ELF-1 (cell line): Measurements from ENCODE around the gene TASOR.
"Not testable (repeated sequence)": the region's sequence is repeated elsewhere in the genome, so short reads cannot be mapped to it uniquely, and the experiment has no call there.

Source experiments
- DNase-seq: peaks from one replicate; pipeline ENCODE4 v3.0.0-alpha.2; 2016; ENCODE audit warnings: low read depth, low spot score

TASOR gene, protein sequence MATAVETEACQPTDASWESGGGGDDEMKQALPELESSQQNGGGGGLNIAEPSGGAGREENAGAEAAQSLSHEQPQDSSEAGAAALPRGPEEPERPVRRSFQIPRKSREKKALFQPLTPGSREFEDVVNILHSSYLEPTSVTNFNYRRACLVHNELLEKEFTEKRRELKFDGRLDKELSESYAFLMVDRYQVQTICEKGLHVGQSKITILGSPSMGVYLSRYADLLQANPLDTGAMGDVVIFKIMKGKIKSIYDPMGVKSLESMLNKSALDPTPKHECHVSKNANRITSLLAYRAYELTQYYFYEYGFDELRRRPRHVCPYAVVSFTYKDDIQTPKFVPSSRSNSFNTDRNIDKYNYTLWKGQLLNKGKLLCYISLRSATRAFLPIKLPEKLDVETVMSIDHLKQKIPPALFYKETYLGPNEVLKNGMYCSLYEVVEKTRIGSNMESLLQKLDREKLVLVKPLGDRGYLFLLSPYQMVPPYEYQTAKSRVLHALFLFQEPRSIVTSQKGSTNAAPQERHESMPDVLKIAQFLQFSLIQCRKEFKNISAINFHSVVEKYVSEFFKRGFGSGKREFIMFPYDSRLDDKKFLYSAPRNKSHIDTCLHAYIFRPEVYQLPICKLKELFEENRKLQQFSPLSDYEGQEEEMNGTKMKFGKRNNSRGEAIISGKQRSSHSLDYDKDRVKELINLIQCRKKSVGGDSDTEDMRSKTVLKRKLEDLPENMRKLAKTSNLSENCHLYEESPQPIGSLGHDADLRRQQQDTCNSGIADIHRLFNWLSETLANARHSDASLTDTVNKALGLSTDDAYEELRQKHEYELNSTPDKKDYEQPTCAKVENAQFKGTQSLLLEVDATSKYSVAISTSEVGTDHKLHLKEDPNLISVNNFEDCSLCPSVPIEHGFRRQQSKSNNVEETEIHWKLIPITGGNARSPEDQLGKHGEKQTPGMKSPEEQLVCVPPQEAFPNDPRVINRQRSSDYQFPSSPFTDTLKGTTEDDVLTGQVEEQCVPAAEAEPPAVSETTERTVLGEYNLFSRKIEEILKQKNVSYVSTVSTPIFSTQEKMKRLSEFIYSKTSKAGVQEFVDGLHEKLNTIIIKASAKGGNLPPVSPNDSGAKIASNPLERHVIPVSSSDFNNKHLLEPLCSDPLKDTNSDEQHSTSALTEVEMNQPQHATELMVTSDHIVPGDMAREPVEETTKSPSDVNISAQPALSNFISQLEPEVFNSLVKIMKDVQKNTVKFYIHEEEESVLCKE (N-terminal part only)

DNA sequence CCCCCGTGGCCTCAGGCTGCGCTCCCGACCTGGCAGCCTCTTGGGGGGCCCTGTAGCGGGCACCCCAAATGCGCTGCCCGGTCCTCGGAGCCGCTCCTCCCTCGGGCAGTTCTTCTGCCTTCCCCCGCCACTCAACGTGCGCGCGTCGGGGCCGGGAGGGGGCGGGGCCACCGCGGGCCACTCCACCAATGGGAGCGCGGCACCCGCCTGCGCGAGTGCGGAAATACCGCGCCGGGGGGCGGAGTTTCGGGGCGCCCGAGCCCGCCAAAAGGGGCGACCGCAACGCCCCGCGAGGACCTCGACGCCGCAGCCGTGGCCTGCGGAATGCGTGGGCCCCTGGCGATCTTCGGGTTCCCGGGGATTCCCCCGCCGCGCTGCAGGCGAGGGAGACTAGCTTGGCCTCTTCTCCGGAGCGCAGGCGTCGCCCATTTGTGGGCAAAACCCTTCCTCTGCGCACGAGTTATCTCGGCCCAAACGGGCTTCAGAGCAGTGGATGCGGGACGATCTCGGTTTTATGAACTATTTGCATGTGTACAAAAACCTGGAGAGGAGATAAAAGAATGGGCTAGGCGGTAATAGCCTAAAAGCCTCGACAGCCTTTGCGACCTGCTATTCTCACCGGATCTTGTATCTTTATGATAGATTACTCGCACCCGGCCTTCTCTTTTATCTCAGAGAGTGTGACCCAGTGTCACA lies at the start of gene TASOR:
Gene TASOR (minus strand): TSS at position 144 of the 696 bp plus-strand sequence. CDS start 259 bp downstream, outside the sequence.
- peak; percentile 80 for DNase-seq

DNA sequence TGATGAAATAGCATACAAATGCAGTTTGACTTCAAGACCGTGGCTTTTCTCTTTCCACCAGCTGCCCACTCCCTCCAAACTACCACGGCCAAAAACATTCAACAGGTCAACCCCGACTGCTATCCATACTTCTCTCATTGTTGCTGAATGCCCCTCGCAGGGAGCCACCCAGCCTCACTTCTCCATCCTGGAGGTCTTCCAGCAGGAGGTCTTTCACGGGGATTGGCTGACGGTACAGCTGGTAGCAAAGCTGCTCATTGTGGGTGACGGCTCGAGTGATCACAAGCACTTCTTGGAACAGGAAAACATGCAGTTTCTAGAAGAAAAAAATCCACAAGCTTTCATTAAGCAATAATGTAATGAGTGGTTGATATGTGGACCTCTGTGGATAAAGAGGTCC lies 49.0 kb upstream of the TASOR start:
- no peak for DNase-seq

DNA sequence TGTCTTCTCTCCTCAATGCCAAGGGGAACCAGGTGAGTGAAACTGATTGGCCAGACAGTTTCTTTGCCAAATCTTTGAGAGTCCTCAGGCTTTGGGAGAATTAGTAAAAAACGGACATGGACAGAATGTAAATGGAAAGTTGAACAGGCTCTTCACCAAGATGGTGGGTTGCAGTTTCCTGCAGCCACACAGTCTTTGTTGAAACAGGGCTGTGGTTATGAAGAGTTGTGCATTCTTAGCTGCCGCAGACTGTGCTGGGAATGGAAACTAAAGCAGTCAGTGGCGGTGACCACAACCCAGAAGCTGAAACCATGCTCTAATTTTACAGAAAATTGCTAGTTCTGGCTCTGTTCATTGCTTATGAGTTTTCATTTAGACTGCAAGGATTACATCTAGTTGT lies 42.1 kb upstream of the TASOR start:
- no peak for DNase-seq

DNA sequence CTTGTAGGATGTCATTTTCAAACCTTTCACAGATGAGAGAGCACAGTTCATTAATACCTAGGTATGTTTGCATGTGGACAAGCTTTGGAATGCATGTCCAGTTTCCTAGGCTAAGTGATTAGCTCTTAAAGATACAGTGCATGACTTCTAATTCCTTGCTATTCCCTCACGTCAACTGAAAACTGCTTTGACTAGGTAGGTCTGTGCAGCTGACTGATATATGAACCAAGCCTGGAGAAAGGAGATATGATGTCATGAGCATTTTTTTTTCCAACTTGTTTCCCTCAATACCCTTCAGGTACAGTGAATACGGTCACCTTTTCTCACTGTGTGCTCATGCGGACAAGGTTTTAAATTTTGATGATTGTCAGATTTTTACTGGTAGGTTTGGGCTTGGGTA lies 41.6 kb upstream of the TASOR start:
- DNase-seq = no peak

DNA sequence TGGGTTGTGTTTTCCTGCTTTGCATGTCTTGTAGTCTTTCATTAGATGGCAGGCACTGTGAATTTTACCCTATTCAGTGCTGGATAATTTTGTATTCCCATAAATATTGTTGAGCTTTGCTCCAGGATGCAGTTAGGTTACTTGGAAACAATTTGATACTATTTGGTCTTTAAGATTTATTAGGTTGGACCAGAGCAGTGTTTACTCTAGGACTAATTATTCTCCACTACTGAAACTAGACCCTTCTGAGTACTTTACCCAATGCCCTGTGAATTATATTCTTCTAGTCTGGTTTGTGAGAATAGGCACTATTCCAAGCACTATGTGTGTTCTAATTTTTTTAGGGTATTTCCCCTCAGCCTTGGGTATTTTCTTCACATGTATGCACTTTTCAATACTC lies 37.8 kb upstream of the TASOR start:
- DNase-seq = no peak

DNA sequence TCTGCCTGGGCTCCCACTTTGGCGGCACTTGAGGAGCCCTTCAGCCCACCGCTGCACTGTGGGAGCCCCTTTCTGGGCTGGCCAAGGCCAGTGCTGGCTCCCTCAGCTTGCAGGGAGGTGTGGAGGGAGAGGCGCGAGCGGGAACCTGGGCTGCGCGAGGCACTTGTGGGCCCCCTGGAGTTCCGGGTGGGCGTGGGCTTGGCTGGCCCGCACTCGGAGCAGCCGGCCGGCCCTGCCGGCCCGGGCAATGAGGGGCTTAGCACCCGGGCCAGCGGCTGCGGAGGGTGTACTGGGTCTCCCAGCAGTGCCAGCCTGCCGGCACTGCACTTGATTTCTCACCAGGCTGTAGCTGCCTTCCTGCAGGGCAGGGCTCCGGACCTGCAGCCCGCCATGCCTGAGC lies 35.7 kb upstream of the TASOR start:
- DNase-seq = not testable (repeated sequence)

DNA sequence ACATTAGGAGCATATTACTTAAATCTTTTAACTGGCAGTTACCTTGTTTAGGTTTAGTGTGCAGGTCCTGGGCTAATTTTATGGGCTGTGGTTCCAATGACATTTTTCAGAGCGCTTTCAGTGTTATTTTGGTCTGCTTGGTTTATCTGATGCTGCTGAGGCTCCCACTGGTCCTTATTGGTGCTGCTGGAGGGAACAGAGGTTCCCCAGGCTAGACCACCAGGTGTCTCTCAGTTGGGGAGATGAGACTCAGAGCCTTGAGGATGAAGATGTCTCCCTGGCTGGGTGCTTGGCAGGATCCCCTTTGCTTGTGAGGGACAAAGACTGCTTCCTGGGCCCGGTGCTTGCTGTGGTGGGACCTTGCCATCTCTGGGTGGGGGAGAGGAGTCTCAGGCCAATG lies 28.3 kb upstream of the TASOR start:
- DNase-seq = no peak

DNA sequence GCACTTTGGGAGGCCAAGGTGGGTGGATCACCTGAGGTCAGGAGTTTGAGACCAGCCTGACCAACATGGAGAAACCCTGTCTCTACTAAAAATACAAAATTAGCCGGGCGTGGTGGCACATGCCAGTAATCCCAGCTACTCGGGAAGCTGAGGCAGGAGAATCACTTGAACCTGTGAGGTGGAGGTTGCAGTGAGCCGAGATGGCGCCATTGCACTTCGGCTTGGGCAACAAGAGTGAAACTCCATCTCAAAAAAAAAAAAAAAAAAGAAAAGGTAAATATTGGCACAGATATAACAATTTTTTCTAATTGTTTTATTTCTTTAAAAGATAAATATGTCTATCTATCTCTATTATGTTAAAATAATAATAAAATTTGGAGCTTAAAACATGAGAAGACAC lies 24.3 kb upstream of the TASOR start:
- DNase-seq = not testable (repeated sequence)

DNA sequence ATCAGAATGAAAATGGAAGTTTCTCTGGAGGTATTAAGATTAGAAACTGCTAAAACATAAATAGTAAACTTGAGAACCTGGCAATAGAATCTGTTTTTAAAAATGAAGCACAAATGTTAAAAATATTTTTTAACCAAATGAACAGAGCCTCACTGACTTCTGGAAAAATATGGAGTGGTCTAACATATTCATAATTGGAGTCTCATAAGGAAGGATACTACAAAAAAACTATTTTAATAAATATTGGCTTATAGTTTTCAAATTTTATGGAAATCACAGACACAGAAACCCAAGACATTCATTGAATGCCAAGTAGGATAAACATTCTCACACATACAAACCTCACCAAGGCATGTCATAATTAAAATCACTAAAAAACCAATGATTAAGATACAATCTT lies 23.6 kb upstream of the TASOR start:
- DNase-seq = no peak

DNA sequence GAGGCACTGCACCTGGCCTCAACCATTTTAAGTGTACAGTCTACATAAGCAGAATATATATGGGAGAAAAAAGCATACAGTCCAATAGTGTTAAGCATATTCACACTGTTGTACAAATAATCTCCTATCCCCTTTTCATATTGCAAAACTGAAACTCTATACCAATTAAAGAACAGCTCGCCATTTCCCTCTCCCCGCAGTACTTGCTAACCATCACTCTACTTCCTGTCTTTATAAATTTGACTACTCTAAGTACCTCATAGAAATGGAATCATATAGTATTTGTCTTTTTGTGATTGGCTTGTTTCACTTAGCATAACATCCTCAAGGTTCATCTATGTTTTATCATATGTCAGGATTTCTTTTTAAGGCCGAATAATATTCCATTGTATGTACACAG lies 21.6 kb upstream of the TASOR start:
- no peak for DNase-seq

DNA sequence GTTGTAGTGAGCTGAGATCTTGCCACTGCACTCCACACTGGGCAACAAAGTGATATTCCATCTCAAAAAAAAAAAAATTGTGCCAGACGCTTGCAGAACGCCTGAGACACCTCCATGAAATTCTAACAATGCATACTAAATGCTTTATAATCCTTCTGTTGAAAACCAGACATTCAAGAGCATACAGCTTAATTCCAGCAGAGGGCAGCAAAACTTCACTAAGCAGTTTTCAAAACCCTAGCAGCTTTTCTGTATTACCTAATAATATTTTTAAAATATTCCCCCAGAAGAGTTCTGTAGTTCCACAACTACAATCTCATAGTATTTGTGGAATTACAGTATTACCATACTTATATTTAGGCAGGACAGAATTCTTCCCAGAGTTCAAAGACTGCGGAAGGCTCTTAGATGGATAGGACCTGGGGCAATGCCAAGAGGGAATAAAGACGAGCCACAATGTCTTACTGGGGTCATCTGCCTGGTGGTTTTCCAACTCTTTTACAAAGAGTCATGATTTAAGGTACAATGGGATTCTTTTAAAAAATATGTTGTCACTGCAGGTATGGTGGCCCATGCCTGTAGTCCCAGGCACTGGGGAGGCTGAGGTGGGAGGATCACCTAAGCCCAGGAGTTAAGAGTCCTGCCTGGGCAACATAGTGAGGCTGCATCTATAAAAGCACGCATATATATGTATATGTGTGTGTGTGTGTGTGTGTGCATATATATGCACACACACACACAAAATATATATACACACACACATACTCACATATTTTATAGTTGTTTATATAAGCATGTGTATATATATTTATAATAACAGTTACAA lies 19.6 kb upstream of the TASOR start:
- DNase-seq = peak; percentile 25

DNA sequence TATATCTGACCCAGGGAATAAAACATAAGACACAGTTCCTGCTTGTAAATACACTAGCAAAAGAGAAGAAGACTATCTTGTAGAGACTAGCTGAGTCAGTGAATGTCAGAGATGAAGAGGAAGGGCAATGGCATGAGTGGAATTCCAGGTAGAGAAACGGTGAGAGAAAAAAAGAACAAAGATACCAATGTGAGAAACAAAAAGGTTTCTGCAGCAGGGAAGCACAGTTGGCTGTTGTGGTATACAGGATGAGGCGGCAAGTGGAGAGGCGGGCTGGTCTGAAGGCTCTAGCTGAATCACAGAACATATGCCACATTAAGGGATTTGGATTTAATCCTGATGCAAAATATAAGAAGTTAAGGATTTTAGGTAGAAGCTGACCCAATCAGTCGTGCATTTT lies 17.1 kb upstream of the TASOR start:
- DNase-seq = no peak

DNA sequence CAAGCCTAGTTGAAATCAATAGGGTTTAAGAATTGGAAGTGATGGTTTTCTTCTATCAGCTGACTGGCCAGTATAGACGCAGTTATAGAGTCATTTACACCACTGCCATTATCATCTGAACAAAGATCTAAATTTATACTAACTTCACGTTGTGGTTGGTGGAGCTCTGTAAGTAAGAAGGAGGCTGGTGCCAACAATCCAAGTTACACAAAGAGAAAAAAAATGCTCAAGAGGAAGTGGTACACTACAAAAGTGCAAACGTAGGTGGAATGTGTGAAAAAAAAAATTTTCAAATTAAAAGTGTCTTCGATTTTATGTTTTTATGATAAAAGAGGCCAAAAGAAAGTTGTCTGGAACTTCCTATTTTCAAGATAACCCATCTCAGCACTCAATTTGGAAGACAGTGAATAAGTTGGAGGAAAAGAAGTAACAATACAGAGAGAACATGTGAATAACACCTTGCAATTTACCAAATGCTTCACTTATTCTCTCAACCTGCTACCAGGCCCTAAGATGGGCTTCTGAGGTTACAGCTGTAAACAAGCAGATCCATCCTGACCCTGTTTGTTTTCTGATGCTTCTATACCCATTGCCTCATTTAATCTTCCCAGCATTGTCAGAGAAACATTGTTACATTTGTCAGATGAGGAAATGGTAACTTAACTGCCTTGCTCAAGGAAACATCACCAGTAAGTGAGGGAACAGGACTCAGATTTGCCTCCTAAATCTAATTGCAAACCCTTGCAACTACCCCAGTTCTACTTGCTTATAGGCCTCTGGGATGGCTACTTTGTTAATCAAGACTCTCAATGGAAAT lies 12.0 kb upstream of the TASOR start:
- no peak for DNase-seq

DNA sequence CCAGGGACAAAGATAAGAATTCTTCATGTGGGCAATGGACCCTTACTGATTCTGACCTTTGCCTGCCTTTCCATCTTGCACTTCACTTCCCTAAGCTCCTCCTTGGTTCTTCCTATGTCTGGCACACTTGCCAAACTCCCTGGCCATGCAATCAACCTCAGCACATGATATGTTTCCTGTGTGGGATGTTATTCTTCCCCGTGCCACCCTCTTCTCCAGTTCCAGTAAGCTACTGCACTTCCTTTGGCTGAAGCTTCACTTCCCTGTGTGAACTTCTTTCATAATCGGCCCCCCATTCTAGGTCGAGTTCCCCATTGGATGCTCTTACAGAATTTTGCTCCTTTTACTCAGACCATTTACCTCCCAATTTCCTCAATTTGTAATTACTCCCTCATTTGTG lies 10.7 kb upstream of the TASOR start:
- DNase-seq = no peak

DNA sequence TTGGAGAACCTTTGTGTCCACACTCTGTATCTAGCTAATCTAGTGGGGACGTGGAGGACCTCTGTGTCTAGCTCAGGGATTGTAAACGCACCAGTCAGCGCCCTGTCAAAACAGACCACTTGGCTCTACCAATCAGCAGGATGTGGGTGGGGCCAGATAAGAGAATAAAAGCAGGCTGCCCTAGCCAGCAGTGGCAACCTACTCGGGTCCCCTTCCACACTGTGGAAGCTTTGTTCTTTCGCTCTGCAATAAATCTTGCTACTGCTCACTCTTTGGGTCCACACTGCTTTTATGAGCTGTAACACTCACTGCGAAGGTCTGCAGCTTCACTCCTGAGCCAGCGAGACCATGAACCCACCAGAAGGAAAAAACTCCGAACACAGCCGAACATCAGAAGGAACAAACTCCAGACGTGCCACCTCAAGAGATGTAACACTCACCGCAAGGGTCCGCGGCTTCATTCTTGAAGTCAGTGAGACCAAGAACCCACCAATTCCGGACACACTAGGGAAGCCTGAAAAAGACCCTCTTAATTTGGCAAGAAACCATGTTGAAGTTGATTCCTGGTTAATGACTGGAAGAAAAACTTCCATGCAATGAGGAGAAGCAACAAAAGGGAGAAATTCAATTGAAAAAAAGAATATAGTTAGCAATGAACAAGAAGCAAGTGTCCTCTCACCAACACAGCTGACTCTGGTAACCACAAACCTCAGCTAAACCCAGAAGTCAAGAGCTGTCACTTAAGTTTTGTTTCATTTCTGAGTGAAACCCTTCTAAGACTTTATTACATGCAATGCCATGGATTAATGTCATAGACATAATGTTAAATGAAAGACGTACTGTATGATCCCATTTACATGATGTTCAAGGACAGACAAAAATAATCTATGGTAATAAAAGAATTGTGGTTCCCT lies 9.7 kb upstream of the TASOR start:
- DNase-seq = not testable (repeated sequence)

DNA sequence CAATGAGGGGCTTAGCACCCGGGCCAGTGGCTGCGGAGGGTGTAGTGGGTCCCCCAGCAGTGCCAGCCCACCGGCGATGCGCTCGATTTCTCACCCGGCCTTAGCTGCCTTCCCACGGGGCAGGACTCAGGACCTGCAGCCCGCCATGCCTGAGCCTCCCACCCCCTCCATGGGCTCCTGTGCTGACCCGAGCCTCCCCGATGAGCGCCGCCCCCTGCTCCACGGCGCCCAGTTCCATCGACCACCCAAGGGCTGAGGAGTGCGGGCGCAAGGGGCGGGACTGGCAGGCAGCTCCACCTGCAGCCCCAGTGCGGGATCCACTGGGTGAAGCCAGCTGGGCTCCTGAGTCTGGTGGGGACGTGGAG lies 8.9 kb upstream of the TASOR start:
- DNase-seq = not testable (repeated sequence)

DNA sequence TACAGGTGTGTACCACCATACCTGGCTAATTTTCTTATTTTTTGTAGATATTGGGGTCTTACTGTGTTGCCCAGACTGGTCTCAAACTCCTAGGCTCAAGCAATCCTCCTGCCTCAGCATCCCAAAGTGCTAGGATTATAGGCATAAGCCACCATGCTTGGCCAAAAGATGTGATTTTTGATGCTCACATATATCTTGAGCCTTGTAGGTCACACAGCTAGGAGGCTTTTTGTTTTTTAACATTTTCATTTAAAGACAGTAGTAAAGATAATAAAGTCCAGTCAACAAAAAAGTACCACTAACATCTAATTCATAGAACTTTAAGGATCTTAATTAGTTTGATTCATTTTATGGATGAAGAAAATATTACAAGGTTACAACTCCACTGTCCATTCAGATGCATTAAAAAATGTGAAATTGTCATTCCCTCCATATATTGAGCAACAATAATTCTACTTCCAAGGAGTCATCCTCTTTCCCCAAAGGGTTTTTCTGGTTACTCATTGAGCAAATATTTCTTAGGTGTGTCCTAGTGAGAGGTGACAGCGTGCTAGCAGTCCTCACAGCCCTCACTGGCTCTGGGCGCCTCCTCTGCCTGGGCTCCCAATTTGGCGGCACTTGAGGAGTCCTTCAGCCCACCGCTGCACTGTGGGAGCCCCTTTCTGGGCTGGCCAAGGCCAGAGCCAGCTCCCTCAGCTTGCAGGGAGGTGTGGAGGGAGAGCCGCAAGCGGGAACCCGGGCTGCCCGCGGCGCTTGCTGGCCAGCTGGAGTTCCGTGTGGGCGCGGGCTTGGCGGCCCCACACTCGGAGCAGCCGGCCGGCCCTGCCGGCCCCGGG lies 8.3 kb upstream of the TASOR start:
- DNase-seq = no peak

DNA sequence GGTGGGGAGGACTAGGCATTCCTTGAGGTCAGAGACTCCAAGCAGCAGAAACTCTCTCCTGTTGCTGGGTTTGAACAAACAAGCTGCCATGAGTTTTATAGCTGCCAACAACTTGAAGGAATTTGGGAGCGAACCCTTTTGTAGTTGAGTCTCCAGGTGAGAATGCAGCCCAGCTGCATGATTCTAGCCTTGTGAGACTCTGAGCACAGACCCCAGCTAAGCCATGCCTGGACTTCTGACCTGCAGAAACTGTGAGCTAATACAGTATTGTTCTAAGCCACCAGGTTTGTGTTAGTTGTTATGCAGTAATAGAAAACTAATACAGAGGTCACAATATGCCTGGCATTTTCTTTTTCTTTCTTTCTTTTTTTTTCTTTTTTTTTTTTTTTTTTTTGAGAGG lies 6.2 kb upstream of the TASOR start:
- DNase-seq = no peak
